ENCODE data around the gene TVP23C.

The TVP23C gene

GRCh38 chr17:15462976-15463772 lies 100.1 kb downstream of the TVP23C start:
- FAIRE-seq, result no peak

- FAIRE-seq, result no peak
Observed at GRCh38 chr17:15457723-15458094, 105.6 kb downstream of the TVP23C start.

- FAIRE-seq, result no peak
Observed at GRCh38 chr17:15456972-15457722, 106.1 kb downstream of the TVP23C start.

GRCh38 chr17:15456496-15456895 lies 106.8 kb downstream of the TVP23C start:
- FAIRE-seq, result no peak

GRCh38 chr17:15454346-15454745 lies 108.9 kb downstream of the TVP23C start:
- no peak for FAIRE-seq

GRCh38 chr17:15453782-15454181 lies 109.5 kb downstream of the TVP23C start:
- no peak for FAIRE-seq

GRCh38 chr17:15453246-15453645 lies 110.0 kb downstream of the TVP23C start:
- FAIRE-seq, result no peak

GRCh38 chr17:15452746-15453145 lies 110.5 kb downstream of the TVP23C start:
- FAIRE-seq, result no peak

Data from colon (tissue), 2 donors.